Endometrial microvascular endothelial cells (primary cell): ENCODE results near the gene SSH3. TPM values are rescaled to one million over a fixed set of nuclear protein-coding genes. Genes with fewer than 3 reads are reported as not detected.
"Not testable (repeated sequence)": the region's sequence is repeated elsewhere in the genome, so short reads cannot be mapped to it uniquely, and the experiment has no call there.

Source experiments
- in situ Hi-C: cut with HindIII; loops from 2 replicates; pipeline ENCODE4 v1.10.0; 2017; ENCODE audit warnings: low sequenced_read_pairs, low pct_unique_long_range_greater_than_20kb; ENCODE audit errors: inconsistent ontology term
- total RNA-seq: library from RNA; depleted of rRNA; stranded (reverse); fragments of >200 nt; gene quantifications from one replicate; pipeline ENCODE4 v1.2.3, GENCODE V29; 2015; ENCODE audit errors: inconsistent ontology term

Gene SSH3
- total RNA-seq, 1 donor from 2014 or later: 10.1 TPM

DNA sequence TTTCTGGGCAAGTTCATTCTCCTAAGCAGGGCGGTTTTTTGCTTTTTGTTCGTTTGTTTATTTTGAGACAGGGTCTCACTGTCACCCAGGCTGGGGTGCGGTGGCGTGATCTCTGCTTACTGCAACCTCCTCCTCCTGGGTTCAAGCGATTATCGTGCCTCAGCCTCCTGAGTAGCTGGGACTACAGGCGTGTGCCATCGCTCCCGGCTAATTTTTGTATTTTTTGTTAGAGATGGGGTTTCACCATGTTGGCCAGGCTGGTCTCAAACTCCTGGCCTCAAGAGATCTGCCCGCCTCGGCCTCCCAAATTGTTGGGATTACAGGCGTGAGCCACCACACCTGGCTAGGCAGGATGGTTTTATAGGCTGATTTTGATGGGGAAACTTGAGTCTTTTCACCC, 15.5 kb downstream of the SSH3 start:
- in situ Hi-C loops: not testable (repeated sequence)

DNA sequence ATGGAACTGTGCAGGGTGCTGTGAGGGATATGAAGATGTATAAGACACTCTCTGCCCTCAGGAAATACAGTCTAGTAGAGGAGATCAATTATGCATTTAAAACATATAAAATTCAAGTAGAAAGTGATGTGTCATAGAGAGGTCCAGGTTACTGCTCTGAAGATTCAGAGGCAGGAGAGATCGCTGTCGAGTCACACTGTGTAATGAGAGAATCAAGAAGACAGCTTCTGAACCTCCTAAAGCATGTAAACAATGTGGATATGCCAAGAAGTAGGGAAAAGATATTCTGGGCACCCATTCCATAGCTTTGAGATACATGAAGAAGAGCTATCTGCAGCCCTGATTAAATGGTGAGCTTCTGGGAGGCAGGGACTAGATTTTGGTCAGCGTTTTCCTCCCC, 16.7 kb downstream of the SSH3 start:
- in situ Hi-C loops: no loop called here

- in situ Hi-C loops: no loop called here
Measured at GRCh38 chr11:67320691-67321090, 17.4 kb downstream of the SSH3 start.

DNA sequence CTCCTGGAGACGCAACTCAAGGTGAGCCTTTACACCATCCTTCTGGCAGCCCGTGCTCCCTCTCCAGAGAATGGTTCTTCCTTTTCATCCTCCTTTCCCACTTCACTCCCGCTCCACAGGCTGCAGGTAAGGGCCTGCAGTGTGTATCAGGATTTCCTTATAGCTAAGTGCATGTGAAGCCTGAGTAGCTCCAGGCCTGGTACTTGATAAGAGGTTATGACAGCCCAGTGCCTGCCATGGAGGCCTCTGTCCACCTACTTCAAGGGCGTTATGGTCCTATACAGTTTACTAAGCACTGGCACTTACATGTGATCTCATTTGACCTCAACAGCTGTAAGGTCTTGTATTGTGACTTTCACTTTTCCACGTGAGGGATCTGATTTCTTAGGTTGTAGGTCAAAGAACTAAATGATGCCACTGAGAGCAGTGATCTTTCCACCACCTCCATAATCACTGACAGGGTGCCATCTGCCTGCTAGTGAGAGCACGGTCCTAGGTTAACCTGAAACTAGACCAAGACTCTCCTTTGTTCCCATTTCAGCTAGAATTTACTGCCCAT, 18.1 kb downstream of the SSH3 start:
- in situ Hi-C loops: no loop called here

GRCh38 chr11:67322049-67322448, 18.7 kb downstream of the SSH3 start:
- in situ Hi-C loops: no loop called here

DNA sequence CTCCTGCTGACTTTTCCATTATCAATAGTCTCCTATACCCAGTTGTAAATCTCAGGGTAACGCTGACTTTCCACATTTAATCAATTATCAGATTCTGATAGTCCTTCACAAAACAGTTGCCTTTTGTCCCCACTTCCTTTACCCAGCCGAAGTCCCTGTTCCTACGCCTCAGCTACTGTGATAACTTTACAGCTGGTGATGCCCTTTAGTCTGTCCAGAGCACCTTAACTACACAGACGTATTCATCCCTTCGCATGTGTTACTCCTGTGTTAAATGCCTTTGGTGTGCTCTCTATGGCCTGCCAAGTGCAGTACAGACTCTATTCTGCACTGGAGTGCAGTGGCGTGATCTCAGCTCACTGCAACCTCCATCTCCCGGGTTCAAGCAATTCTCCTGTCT, 20.2 kb downstream of the SSH3 start:
- in situ Hi-C loops: no loop called here

GRCh38 chr11:67332081-67332691, 28.9 kb downstream of the SSH3 start:
- in situ Hi-C loops: no loop called here

- in situ Hi-C loops: no loop called here
Measured at GRCh38 chr11:67337257-67337656, 33.9 kb downstream of the SSH3 start.

GRCh38 chr11:67344264-67344663, 40.9 kb downstream of the SSH3 start:
- in situ Hi-C loops: no loop called here

GRCh38 chr11:67345247-67345919, 42.1 kb downstream of the SSH3 start:
- in situ Hi-C loops: no loop called here

DNA sequence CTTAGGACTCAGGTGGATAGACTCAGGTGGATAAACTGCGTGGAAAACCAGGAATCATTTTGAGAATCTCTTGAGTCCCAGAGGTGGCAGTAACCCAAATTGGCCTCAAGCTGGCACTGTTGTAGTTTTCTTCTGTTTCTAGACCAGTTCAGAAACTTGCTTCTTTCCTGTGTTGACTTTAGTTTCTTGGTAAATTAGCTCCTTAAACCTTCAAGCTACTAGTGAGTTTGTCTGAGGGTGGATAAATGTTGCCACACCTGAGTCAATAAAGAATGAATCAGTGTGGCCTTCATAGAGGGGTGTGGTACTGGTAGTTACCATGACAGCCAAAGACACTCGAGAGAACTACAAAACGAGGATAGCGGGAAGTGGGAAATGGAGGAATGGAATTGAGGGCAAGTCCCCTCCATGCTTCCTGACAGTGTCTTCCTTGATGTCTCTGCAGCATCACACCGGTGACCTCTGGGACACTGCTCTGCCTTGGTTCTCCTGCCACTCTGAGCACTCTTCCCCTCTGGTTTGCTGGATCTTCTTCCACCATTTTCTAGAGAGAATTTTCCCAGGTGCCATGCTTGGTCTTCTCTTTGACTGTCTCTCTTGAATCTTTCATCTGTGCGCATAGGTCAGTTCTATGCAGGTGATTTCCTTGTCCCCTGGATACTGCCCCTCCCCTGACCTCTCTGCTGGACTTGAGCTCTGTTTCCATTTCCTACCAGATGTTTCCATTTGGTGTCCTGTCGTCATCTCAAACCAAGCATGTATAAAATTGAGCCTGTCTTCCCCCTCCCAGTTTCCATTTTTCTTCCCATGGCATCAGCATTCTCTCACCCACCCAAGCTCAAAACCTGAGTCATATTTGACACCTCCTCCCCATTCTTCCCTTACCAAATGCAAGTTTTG, 42.8 kb downstream of the SSH3 start:
- in situ Hi-C loops: no loop called here

DNA sequence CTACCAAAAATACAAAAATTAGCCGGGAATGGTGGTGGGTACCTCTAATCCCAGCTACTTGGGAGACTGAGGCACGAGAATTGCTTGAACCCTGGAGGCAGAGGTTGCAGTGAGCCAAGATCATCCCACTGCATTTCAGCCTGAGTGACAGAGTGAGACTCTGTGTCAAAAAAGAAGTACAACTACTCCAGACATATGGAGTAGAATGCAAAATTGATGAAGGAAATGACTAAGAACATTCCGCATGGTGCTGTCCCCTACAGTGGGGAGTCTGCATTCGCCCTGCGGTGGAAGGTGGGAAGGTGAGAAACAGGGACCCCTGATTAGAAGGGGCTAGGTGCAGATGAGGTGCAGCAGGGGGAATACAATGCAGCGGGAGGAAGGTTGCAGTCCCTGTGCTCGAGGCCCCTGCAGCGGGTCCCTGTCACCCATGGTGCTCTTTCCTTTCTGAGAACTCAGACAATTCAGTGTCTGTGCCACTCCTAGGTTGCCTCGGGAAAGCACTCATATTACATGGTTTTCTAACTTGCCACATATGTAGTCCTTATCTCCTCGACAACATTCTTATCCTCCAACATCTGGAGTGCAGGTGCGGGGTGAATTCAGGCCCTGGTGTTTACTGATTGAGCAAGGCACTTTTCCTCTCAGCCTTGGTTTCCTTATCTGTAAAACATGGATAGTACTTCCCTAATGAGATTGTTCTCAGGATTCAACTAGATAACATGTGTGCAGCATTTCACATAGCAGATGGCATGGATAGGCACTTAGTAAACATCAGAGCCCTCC, 44.8 kb downstream of the SSH3 start:
- in situ Hi-C loops: no loop called here

DNA sequence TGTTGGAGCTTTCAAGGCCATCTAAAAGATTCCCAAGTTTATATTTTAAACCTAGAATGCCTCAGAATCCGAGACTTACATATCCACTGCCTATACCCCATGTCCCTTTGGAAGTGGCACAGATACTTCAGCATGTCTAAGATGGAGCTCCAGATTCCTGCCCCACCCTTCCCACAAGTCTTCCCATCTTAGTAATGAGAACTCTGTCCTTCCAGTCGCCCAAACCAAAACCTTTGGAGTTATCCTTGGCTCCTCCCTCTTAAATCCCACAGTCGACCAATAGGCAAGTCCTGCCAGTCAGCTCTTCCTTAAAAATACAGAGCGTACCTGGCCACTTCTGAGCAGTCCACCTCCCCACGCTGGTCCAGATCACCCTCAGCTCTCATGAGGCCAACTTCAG, 45.7 kb downstream of the SSH3 start:
- in situ Hi-C loops: no loop called here

DNA sequence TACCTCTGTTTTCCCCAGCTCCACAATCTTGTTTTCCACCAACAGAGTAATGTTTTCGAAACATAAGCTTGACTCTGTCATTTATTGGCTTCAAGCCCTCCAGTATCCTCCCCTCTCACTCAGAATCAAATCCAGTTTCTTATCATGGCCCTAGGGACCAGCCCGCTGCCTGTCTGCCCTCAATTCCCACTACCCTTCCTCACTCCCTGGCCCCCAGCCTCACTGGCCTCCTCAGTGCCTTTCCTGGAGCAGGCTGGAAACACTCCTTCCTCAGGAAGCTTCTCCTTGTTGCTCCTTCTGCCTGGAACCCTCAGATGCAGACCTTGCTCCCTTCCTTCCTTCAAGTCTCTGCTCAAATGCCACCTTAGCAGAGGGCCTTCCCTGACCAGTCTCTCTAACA, 46.1 kb downstream of the SSH3 start:
- in situ Hi-C loops: no loop called here

DNA sequence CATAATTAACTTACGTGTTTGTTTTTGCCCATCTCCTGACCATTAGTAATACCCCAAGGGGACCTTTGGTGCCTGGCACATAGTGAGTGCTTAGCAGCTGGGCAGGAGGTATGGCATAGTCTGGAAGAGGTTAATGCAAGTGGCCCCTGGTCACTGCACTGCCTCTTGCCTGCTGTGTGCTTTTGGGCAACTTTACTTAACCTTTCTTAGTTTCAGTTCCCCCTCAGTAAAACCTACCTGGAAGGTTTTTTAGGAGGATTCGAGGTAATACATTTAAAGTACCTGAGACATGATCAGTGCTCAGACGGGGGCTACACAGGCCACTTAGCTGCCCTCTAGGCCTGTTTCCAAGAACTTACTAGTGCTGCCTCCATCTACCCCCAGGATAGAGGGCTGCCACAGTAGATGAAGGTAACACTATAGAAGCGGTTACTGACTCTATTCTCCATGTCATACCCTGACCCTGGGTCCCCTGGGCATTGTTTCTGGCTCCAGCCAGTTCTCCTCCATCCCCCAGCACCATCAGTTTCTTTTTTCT, 46.7 kb downstream of the SSH3 start:
- in situ Hi-C loops: no loop called here

- in situ Hi-C loops: no loop called here
Measured at GRCh38 chr11:67351275-67352005, 48.1 kb downstream of the SSH3 start.

GRCh38 chr11:67352546-67353316, 49.4 kb downstream of the SSH3 start:
- in situ Hi-C loops: no loop called here
